ENCODE data around the gene IGF2BP2.
"Not testable (repeated sequence)": the region's sequence is repeated elsewhere in the genome, so short reads cannot be mapped to it uniquely, and the experiment has no call there.

- not testable (repeated sequence) for TF ChIP-seq POLR2A (IDR thresholded peaks at IDR 0.05; ENCODE audit: low read length); GATA1 (IDR thresholded peaks at IDR 0.05; ENCODE audit: low read depth, low read length)
Measured at GRCh38 chr3:185853771-185854170, 28.9 kb upstream of the IGF2BP2 start.
